Cortex of kidney (tissue), 1 donor: ENCODE data around the gene ZCCHC7.

Experiments
- DNase-seq: peaks from one replicate; lab custom pipeline; 2025; lab: John Stamatoyannopoulos, UW

Gene ZCCHC7

GRCh38 chr9:37336150-37336549 is 215.8 kb downstream of the ZCCHC7 start:
- DNase-seq = no peak

- DNase-seq = no peak
Observed at GRCh38 chr9:37337301-37337890, 217.0 kb downstream of the ZCCHC7 start.

GRCh38 chr9:37338218-37338617 is 217.8 kb downstream of the ZCCHC7 start:
- DNase-seq = no peak

GRCh38 chr9:37339923-37340322 is 219.5 kb downstream of the ZCCHC7 start:
- no peak for DNase-seq

GRCh38 chr9:37340961-37341360 is 220.6 kb downstream of the ZCCHC7 start:
- DNase-seq = no peak

- no peak for DNase-seq
Observed at GRCh38 chr9:37341704-37342103, 221.3 kb downstream of the ZCCHC7 start.

- no peak for DNase-seq
Observed at GRCh38 chr9:37342493-37342892, 222.1 kb downstream of the ZCCHC7 start.

GRCh38 chr9:37342895-37343294 is 222.5 kb downstream of the ZCCHC7 start:
- no peak for DNase-seq

GRCh38 chr9:37343724-37344123 is 223.3 kb downstream of the ZCCHC7 start:
- no peak for DNase-seq

GRCh38 chr9:37345038-37345437 is 224.7 kb downstream of the ZCCHC7 start:
- no peak for DNase-seq

GRCh38 chr9:37348917-37349316 is 228.5 kb downstream of the ZCCHC7 start:
- no peak for DNase-seq

- DNase-seq = no peak
Observed at GRCh38 chr9:37350486-37351190, 230.3 kb downstream of the ZCCHC7 start.

GRCh38 chr9:37353791-37354190 is 233.4 kb downstream of the ZCCHC7 start:
- no peak for DNase-seq

- DNase-seq = no peak
Observed at GRCh38 chr9:37362430-37362829, 242.1 kb downstream of the ZCCHC7 start.

- no peak for DNase-seq
Observed at GRCh38 chr9:37363124-37363523, 242.8 kb downstream of the ZCCHC7 start.

GRCh38 chr9:37364136-37364535 is 243.8 kb downstream of the ZCCHC7 start:
- no peak for DNase-seq

- DNase-seq = no peak
Observed at GRCh38 chr9:37364751-37365360, 244.5 kb downstream of the ZCCHC7 start.

GRCh38 chr9:37369671-37370070 is 249.3 kb downstream of the ZCCHC7 start:
- no peak for DNase-seq

GRCh38 chr9:37370282-37370681 is 249.9 kb downstream of the ZCCHC7 start:
- no peak for DNase-seq

- DNase-seq = no peak
Observed at GRCh38 chr9:37370968-37371563, 250.7 kb downstream of the ZCCHC7 start.

- no peak for DNase-seq
Observed at GRCh38 chr9:37371565-37372464, 251.4 kb downstream of the ZCCHC7 start.

GRCh38 chr9:37372839-37373238 is 252.5 kb downstream of the ZCCHC7 start:
- DNase-seq = no peak
